GM18526 (cell line): ENCODE measurements around the gene CFAP299.

Source experiments
- POLR2A ChIP-seq: IDR thresholded peaks from 3 replicates; pipeline ENCODE4 v1.6.1; 2011; ENCODE audit not compliant: insufficient read length; ENCODE audit errors: extremely low read depth

CFAP299 gene

DNA sequence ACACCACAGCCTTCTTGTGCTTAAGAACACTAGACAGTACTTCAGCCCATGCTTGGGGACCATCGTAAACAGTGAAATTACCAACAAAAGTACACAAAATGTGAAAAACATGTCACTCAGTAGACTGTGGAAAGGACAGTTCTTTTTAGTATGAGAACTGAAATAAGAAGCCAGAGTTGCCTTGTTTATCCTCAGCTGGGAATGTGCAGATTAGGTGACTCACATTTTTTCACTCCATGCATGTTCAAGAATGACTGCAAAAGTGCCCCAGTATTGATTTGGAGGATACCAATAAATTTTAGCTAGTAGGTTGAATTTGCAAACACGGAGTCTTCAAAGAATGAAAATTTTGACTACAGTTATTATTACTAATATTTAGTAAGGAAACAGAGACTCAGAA, 671.9 kb downstream of the CFAP299 start:
- no peak for TF ChIP-seq POLR2A
